NCI-H2196 treated with DMSO at 0.1 percent for 48 hours (cell line): Measurements from ENCODE around the gene DNAJA3.

Experiments used
- DNase-seq: peaks from one replicate; lab custom pipeline; 2025; ENCODE audit not compliant: unreplicated experiment; lab: John Stamatoyannopoulos, UW

Gene DNAJA3

GRCh38 chr16:4433228-4433627 lies 7.6 kb downstream of the DNAJA3 start:
- no peak for DNase-seq

DNA sequence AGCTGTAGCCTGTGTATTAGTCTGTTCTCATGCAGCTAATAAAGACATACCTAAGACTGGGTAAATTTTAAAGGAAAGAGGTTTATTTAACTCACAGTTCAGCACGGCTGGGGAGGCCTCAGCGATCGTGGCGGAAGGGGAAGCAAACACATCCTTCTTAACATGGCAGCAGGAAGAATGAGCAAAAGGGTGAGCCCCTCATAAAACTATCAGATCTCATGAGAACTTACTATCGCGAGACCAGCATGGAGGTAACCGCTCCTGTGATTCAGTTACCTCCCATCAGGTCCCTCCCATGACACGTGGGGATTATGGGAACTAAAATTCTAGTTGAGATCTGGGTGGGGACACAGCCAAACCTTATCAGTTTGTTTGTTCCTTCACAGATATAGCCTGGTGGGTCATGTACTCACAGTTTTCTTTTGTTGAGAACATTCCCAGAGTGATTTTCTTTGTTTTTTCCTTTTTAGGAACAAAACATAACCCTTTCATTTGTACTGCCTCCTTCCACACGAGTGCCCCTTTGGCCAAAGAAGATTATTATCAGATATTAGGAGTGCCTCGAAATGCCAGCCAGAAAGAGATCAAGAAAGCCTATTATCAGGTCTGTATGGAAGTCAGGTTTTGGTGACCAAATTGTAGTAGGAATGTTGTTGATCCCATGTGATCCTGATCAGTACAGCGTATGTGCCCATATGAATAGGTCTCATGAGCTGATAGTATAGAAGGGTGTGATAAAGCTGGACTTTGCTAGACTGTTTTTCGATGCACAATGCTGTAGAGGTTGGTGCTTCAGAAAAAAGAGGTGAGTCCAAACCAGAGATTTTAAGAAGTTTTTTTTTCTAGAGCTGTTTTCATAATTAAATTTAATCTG lies 8.5 kb downstream of the DNAJA3 start:
- DNase-seq = no peak

- DNase-seq = no peak
These were observed 9.8 kb downstream of the DNAJA3 start for GRCh38 chr16:4435337-4436067.

DNA sequence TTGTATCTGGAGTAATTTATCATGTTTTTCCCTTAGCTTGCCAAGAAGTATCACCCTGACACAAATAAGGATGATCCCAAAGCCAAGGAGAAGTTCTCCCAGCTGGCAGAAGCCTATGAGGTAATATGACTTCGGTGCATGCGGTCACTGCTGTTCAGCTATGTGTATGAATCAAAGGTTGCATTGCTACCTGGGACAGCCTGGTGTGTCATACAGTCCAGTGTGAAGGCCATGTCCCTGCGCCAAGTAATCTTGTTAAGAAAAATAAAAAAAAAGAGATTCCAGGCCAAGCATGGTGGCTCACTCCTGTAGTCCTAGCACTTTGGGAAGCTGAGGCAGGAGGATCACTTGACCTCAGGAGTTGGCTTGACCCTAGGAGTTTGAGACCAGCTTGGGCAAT lies 11.7 kb downstream of the DNAJA3 start:
- no peak for DNase-seq

DNA sequence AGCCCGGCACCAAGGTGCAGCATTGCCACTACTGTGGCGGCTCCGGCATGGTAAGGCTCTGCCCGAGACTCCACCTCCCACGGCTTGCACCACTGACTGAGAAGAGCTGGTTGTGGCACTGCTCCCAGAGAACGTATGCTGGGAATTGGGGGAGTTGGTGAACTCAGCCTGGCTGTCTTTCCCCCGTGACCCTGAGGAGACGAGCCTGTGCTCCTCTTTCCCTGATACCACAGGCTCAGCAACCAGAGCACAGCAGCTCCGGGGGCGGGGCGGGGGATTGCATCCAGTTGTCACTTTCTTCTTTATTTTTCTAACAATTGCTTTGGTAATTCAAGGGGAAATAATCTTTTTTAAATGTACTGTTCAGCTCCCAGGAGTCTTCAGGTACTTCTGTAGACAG lies 16.7 kb downstream of the DNAJA3 start:
- no peak for DNase-seq

- DNase-seq = no peak
These were observed 17.6 kb downstream of the DNAJA3 start for GRCh38 chr16:4443271-4443670.

GRCh38 chr16:4443986-4444385 lies 18.3 kb downstream of the DNAJA3 start:
- no peak for DNase-seq

DNA sequence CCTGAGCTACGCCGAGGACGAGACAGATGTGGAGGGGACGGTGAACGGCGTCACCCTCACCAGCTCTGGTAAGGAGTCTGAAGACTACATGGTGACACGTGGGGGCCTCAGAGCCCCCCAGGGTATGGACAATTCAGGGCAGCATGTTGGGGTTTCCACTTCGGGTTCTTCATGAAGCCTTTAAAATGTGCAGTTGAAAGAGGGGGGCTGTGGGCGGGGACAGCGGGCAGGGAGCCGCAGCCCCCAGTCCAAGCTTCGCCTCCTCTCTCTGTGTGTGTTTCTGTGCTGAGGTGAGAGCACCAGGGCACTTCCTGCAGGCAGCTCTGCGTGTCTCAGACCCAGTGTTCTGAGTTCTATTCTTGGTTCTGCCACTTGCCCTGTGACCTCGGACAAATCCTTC lies 24.8 kb downstream of the DNAJA3 start:
- DNase-seq = no peak

DNA sequence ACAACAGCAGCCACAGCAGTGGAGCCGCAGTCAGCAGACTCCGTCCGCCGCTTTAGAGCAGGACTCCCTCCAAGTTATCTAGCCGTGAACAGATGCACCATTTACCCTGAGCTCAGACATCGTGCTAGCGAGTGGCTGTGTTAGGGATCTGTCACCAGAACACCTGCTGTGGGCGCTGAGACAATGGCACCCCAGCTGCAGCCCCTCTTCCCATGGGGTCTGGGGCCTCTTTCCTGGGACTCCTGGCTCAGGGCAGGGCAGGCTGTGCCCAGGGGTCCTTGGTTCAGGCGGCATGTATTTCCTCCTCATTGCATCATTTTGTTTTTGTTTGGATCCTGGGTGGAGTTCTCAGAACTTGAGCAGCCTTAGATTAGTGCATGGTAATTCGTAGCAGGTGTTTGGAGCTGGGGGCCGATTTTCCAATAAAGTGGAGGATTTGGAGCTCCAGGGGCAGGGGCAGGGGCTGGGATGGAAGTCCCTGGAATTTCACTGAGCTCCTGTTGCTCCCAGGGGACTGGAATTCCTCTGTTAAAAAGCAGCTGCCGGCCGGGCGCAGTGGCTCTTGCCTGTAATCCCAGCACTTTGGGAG lies 25.4 kb downstream of the DNAJA3 start:
- no peak for DNase-seq

DNA sequence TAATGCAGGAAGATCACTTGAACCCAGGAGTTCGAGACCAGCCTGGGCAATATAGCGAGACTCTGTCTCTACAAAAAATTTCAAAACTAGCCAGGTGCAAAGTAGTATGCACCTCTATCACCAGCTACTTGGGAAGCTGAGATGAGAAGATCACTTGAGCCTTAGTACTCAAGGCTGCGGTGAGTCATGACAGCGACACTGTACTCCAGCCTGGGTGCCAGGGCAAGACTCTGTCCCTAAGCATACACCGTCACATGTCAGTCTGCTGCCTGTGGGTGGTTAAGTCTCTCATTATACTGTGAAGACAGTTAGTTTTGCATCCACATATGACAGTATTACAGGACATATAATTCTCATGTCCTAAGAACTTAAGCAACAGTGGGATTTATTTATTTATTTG lies 27.0 kb downstream of the DNAJA3 start:
- DNase-seq = no peak

GRCh38 chr16:4454623-4455022 lies 29.0 kb downstream of the DNAJA3 start:
- DNase-seq = no peak

DNA sequence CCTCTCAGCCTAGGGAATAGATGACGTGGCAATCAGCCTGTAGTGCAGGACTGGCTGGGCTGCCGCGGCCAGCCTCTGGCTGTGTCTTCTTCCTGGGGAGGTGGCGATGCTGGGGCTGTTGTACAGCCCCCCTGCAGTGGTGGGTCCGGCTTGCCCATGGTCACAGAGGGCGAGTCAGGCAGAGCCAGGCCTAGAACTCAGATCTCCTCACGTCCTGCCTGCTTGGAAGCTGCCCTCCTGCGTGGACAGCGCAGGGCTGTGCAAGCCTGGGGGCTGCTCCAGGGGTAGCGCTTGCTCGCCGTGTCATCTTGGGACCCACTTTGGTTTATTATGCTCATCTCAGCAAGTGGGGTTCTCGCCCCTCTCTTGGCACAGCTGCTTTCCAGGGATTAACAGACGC lies 29.4 kb downstream of the DNAJA3 start:
- DNase-seq = no peak

DNA sequence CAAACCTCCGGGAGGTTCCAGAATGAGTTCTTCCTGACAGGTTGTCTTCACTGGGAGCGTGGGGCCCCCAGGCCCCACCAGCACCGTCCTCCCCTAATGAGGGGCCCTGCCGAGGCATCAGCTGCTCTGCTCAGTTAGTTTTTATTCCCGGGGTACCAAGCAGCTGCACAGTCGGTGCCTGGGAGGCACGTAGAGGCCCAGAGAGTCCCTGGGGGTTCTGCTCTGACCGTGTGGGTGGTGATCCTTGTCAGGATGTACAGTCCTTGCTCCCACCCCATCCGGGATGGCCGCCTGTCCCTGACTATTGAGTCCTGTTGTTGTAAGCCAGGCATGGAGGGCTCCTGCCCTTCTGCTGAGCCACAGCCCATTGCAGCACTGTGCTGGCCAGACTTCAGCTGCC lies 30.3 kb downstream of the DNAJA3 start:
- no peak for DNase-seq

DNA sequence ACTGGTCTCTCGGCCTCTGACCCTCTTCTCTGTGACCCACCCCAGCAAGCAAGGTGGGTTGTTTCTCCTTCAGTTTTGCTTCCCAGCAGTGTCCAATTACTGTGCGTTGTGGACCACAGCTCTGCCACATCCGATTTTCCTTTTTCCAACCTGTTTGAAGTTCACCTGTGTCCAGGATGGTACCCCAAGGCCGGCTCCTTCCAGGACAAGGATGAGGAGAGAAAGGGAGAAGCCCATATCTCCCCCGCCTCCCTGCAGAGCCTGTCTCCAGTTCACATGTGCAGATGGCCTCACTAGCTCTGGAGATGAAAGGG lies 35.2 kb downstream of the DNAJA3 start:
- DNase-seq = no peak

GRCh38 chr16:4461250-4462085 lies 35.8 kb downstream of the DNAJA3 start:
- no peak for DNase-seq

GRCh38 chr16:4463522-4464163 lies 38.0 kb downstream of the DNAJA3 start:
- no peak for DNase-seq

- DNase-seq = no peak
These were observed 40.5 kb downstream of the DNAJA3 start for GRCh38 chr16:4465977-4466779.

DNA sequence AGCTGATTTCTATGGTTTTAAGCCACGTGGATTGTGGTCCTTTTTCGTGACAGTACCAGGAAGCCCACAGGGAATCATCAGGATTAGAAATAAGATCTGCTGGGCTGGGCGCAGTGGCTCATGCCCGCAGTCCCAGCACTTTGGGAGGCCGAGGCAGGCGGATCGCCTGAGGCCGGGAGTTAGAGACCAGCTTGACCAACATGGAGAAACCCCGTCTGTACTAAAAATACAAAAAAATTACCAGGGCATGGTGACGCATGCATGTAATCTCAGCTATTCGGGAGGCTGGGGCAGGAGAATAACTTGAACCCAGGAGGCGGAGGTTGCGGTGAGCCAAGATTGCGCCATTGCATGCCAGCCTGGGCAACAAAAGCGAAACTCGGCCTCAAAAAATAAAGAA lies 42.2 kb downstream of the DNAJA3 start:
- DNase-seq = no peak

GRCh38 chr16:4468972-4469371 lies 43.3 kb downstream of the DNAJA3 start:
- DNase-seq = no peak

- DNase-seq = no peak
These were observed 46.2 kb downstream of the DNAJA3 start for GRCh38 chr16:4471869-4472268.
